Neural progenitor cell (in vitro differentiated cells): ENCODE results near the gene RNF115. TPM values are rescaled to one million over a fixed set of nuclear protein-coding genes. Genes with fewer than 3 reads are reported as not detected.
A peak's percentile ranks its signal among the peaks of the same experiment; 100 is the strongest.

Source experiments
- DNase-seq: peaks from one replicate; pipeline ENCODE4 v3.0.0-alpha.2; 2016; ENCODE audit warnings: low spot score
- H2AFZ ChIP-seq: fragments of 200-600 bp; sonication (generic); replicated peaks from 2 replicates; pipeline ENCODE4 v1.6.1; 2016; ENCODE audit warnings: antibody characterized with exemption
- H3F3A ChIP-seq: fragments of 200-600 bp; sonication (generic); 2 replicates; pipeline ENCODE4 v1.6.1; 2016; ENCODE audit warnings: antibody characterized with exemption, low read depth
- H3K27ac ChIP-seq: fragments of 200-600 bp; sonication (generic); 2 replicates; pipeline ENCODE4 v1.5.1; 2016; ENCODE audit warnings: mild to moderate bottlenecking
- H3K27me3 ChIP-seq: fragments of 200-600 bp; sonication (generic); 2 replicates; pipeline ENCODE4 v1.6.1; 2016; ENCODE audit warnings: mild to moderate bottlenecking, moderate library complexity
- H3K36me3 ChIP-seq: fragments of 200-600 bp; sonication (generic); 2 replicates; pipeline ENCODE4 v1.5.1; 2016
- H3K4me1 ChIP-seq: fragments of 200-600 bp; sonication (generic); 2 replicates; pipeline ENCODE4 v1.6.1; 2016; ENCODE audit warnings: mixed run types
- H3K4me2 ChIP-seq: fragments of 200-600 bp; sonication (generic); 2 replicates; pipeline ENCODE4 v1.6.1; 2016
- H3K4me3 ChIP-seq: fragments of 200-600 bp; sonication (generic); 2 replicates; pipeline ENCODE4 v1.5.1; 2016
- H3K79me2 ChIP-seq: fragments of 200-600 bp; sonication (generic); 2 replicates; pipeline ENCODE4 v1.6.1; 2016; ENCODE audit warnings: low read depth
- H3K9ac ChIP-seq: fragments of 200-600 bp; sonication (generic); 2 replicates; pipeline ENCODE4 v1.6.1; 2016
- H3K9me3 ChIP-seq: fragments of 200-600 bp; sonication (generic); 2 replicates; pipeline ENCODE4 v1.5.1; 2016; ENCODE audit warnings: low read depth
- H4K20me1 ChIP-seq: fragments of 200-600 bp; sonication (generic); 2 replicates; pipeline ENCODE4 v1.6.1; 2016; ENCODE audit warnings: low read depth
- H3K27ac Mint-ChIP-seq: 3 replicates; pipeline ENCODE4 v1.8.0; 2021; ENCODE audit warnings: mixed read lengths
- H3K27me3 Mint-ChIP-seq: 2 replicates; pipeline ENCODE4 v1.8.0; 2022; ENCODE audit warnings: low read depth, mild to moderate bottlenecking, inconsistent platforms, moderate library complexity, mixed read lengths; ENCODE audit not compliant: insufficient read depth
- H3K36me3 Mint-ChIP-seq: 3 replicates; pipeline ENCODE4 v1.8.0; 2021; ENCODE audit warnings: mixed read lengths
- H3K4me1 Mint-ChIP-seq: 3 replicates; pipeline ENCODE4 v1.8.0; 2021; ENCODE audit warnings: mixed read lengths
- H3K4me3 Mint-ChIP-seq: 3 replicates; pipeline ENCODE4 v1.8.0; 2021; ENCODE audit warnings: mild to moderate bottlenecking, moderate library complexity, mixed read lengths
- H3K9me3 Mint-ChIP-seq: 3 replicates; pipeline ENCODE4 v1.8.0; 2020; ENCODE audit warnings: mixed read lengths
- CTCF ChIP-seq: fragments of 200-600 bp; sonication (generic); IDR thresholded peaks from 2 replicates; pipeline ENCODE4 v1.5.1; 2017; ENCODE audit warnings: antibody characterized with exemption, mild to moderate bottlenecking
- EZH2 ChIP-seq: fragments of 200-600 bp; sonication (generic); IDR thresholded peaks from 2 replicates; pipeline ENCODE4 v1.6.1; 2017; ENCODE audit warnings: antibody characterized with exemption, mild to moderate bottlenecking, moderate library complexity
- EZH2phosphoT487 ChIP-seq: fragments of 200-600 bp; sonication (generic); IDR thresholded peaks from 2 replicates; pipeline ENCODE4 v1.6.1; 2017; ENCODE audit warnings: antibody characterized with exemption
- total RNA-seq: library from RNA; depleted of rRNA; stranded (reverse); fragments of >200 nt; gene quantifications from 2 replicates; pipeline ENCODE4 v1.2.3, GENCODE V29; 2015; ENCODE audit warnings: low replicate concordance

The RNF115 gene
- total RNA-seq, 1 donor from 2014 or later, result 12.9 TPM

DNA sequence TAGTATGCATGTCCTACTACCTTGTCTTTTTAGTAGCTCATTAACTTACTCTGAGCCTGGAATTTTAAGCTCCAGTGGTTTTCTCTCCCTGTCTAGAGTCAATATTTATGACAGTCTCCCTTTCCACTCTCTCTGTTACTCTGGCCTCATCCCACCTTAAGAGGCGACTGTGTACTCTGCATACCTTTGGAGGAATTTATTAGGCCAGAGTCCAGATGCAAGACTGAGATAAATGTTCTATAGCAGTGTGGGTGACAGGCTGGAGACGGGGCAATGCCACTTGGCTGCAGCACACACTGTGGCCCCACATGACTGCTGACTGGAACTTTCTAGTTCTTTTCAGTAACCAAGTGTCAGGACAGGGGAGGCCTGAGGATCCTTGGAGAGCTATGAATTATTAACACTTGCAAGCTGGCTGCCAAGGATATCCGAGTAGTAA lies 112.7 kb downstream of the RNF115 start:
- Histone ChIP-seq H3K27ac (no peak overlapping the region), H3K36me3 (no peaks in the 10 kb centered on the region), H4K20me1 (no peaks in the 10 kb centered on the region), H3K9ac (no peak overlapping the region), H2AFZ (no peak overlapping the region), H3K4me1 (peaks cover 23% of the 10 kb centered on the region), H3K27me3 (no peaks in the 10 kb centered on the region), H3K4me2 (no peak overlapping the region), H3F3A (peaks cover 13% of the 10 kb centered on the region), H3K79me2 (no peaks in the 10 kb centered on the region), H3K9me3 (no peaks in the 10 kb centered on the region), H3K4me3 (no peak overlapping the region)
- no peaks in the 10 kb centered on the region for H3K9me3 Mint-ChIP-seq
- no peak overlapping the region for H3K27ac Mint-ChIP-seq
- H3K36me3 Mint-ChIP-seq, result no peaks in the 10 kb centered on the region
- DNase-seq, result no peak
- peaks cover 25% of the 10 kb centered on the region for H3K4me1 Mint-ChIP-seq
- H3K27me3 Mint-ChIP-seq, result peaks cover 2% of the 10 kb centered on the region
- no peak overlapping the region for H3K4me3 Mint-ChIP-seq
- TF ChIP-seq CTCF, result no peak
- TF ChIP-seq EZH2phosphoT487, result no peak
- no peak for TF ChIP-seq EZH2

- Histone ChIP-seq H3K9me3 (no peaks in the 10 kb centered on the region), H4K20me1 (no peaks in the 10 kb centered on the region), H3K27me3 (no peaks in the 10 kb centered on the region), H3K27ac (no peak overlapping the region), H2AFZ (no peak overlapping the region), H3K9ac (no peak overlapping the region), H3K4me3 (no peak overlapping the region), H3K79me2 (no peaks in the 10 kb centered on the region), H3F3A (peaks cover 8% of the 10 kb centered on the region), H3K36me3 (no peaks in the 10 kb centered on the region), H3K4me1 (peaks cover 16% of the 10 kb centered on the region), H3K4me2 (no peak overlapping the region)
- no peak for TF ChIP-seq EZH2
- TF ChIP-seq EZH2phosphoT487, result no peak
- no peak for TF ChIP-seq CTCF
- Mint-ChIP-seq H3K27ac (no peak overlapping the region), H3K36me3 (no peaks in the 10 kb centered on the region), H3K4me3 (no peak overlapping the region), H3K4me1 (peaks cover 17% of the 10 kb centered on the region), H3K27me3 (peaks cover 2% of the 10 kb centered on the region), H3K9me3 (no peaks in the 10 kb centered on the region)
- DNase-seq, result no peak
Measured at GRCh38 chr1:145710291-145711027, 113.4 kb downstream of the RNF115 start.

GRCh38 chr1:145708063-145708462 lies 115.8 kb downstream of the RNF115 start:
- peak overlapping the region; percentile 71 for H2AFZ ChIP-seq

More at GRCh38 chr1:145708063-145708462, 115.8 kb downstream of the RNF115 start:
- H3K79me2 ChIP-seq, result no peaks in the 10 kb centered on the region
- no peak overlapping the region for H3K27ac Mint-ChIP-seq
- no peaks in the 10 kb centered on the region for H3K27me3 ChIP-seq
- H3K4me1 Mint-ChIP-seq, result peaks cover 17% of the 10 kb centered on the region
- no peaks in the 10 kb centered on the region for H3K36me3 ChIP-seq
- H3K4me2 ChIP-seq, result peak overlapping the region; percentile 46
- H3K4me3 Mint-ChIP-seq, result no peak overlapping the region
- H3K27me3 Mint-ChIP-seq, result no peaks in the 10 kb centered on the region
- TF ChIP-seq CTCF, result no peak
- no peak for TF ChIP-seq EZH2phosphoT487
- no peak for TF ChIP-seq EZH2
- peaks cover 8% of the 10 kb centered on the region for H3F3A ChIP-seq
- no peak overlapping the region for H3K27ac ChIP-seq
- no peak overlapping the region for H3K9ac ChIP-seq
- peak; percentile 9 for DNase-seq
- no peak overlapping the region for H3K4me3 ChIP-seq
- no peaks in the 10 kb centered on the region for H3K9me3 ChIP-seq
- H3K4me1 ChIP-seq, result peaks cover 16% of the 10 kb centered on the region
- H3K36me3 Mint-ChIP-seq, result no peaks in the 10 kb centered on the region
- H4K20me1 ChIP-seq, result no peaks in the 10 kb centered on the region
- H3K9me3 Mint-ChIP-seq, result no peaks in the 10 kb centered on the region
